HG03442 (cell line): ENCODE data around the gene NKAIN4.

Experiments
- ATAC-seq: cut with Tn5 transposase; IDR thresholded peaks from one replicate; pipeline ENCODE4 v1.9.1; 2021; ENCODE audit warnings: mild to moderate bottlenecking, moderate library complexity; ENCODE audit not compliant: unreplicated experiment

The NKAIN4 gene

GRCh38 chr20:63198606-63199005 lies 55.7 kb downstream of the NKAIN4 start:
- no peak for ATAC-seq

GRCh38 chr20:63196768-63197470 lies 57.3 kb downstream of the NKAIN4 start:
- no peak for ATAC-seq

GRCh38 chr20:63194797-63195173 lies 59.5 kb downstream of the NKAIN4 start:
- no peak for ATAC-seq

- no peak for ATAC-seq
Observed at GRCh38 chr20:63194007-63194796, 60.1 kb downstream of the NKAIN4 start.

GRCh38 chr20:63192721-63193120 lies 61.5 kb downstream of the NKAIN4 start:
- no peak for ATAC-seq

DNA sequence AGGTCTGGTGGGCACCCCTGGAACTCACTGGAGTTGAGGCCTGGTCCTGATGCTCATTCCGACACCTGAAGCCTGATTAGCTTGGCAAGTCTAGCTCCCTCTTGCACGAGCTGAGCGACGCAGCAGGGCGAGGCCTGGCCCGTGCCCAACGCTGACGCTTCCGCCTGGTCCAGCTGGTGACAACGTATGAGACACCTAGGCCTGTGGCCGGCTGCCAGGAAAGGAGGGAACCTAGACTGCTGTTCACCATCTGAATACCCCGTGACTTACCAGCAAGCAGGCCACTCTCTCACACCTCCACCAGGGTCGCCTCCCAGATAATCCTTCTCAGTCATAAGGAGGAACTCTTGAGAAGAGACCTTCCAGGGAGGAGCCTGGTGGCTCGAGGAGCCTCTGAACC lies 62.9 kb downstream of the NKAIN4 start:
- ATAC-seq, result no peak

DNA sequence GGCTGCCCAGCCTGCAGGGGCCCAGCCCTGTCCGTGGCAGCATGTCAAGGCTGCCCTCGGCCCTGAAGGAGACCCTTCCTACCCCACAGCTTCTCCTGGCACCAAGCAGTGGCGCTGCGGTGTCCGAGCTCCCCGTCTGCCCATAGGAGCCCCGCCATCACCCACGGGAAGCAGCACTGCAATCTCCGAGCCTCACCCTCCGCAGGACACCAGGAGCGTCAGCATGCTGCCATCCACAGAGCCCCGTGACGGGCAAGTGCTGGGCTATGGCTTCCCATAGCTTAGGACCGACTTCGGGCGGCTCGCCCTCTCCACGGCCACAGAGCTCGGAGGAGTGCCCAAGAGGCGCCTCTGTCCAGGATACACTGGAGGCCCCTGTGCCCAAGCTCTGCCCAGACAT lies 63.4 kb downstream of the NKAIN4 start:
- no peak for ATAC-seq
